AG20443 (cell line): Measurements from ENCODE around the gene PCBD1.

Experiments used
- DNase-seq: peaks from one replicate; pipeline ENCODE4 v3.0.0; 2012; ENCODE audit warnings: low spot score, mixed read lengths

Gene PCBD1

DNA sequence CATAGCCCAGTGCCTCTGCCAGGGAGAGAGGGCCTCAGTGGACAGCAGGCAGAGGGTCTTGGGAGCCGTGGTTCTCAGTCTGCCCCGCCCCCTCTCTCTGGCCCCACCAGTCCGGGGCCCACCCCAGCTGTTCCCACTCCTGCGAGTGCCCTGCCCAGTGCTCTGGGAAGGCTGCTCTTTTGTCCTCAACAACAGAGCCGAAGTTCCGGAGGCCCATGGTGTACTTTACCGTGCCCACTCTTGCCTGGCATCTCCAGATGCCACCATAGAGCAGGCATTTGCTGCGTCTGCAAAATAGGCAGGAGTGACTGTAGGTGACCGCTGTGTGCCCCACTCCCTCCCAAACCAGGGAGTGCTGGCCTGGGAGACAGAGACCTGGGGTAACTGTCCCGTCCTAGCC is 29.3 kb upstream of the PCBD1 start:
- DNase-seq, result no peak

DNA sequence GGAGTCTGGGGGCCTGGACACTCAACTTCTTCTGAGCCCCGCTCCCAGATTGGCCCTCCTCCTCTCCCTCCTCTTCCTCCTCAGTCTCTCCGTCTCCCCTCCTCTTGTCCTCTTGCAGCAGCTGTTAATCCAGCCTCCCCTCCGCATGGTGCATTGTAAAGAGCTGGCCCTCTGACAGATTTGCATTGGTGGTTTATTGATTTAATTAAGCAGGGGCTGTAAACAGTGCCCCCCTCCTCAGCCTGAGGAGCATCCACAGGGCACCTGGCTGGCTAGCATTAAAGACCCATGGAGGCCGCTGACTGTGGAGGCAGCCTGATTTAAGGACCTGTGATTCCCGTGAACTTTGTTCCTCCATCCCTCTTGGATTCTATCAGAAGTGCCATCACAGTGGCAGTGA is 28.9 kb upstream of the PCBD1 start:
- DNase-seq, result no peak

DNA sequence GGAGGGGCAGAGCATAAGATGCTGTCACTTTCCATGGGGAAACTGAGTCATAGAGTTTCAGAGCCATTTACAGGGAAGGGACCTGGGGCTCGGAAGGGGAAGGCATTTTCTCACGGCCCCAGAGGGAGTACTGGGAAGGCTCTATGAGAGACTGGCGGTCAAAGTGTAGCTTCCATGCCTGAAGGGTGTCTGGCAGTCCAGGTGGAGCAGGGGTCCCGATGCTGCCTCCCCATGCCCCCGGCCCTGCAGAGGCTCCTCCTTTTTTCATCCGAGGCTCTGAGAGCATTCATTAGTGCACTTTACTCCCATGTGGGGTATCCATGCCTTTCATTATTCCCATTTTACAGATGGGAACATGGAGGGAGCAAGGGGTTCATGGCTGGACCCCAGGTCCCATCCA is 27.9 kb upstream of the PCBD1 start:
- no peak for DNase-seq

DNA sequence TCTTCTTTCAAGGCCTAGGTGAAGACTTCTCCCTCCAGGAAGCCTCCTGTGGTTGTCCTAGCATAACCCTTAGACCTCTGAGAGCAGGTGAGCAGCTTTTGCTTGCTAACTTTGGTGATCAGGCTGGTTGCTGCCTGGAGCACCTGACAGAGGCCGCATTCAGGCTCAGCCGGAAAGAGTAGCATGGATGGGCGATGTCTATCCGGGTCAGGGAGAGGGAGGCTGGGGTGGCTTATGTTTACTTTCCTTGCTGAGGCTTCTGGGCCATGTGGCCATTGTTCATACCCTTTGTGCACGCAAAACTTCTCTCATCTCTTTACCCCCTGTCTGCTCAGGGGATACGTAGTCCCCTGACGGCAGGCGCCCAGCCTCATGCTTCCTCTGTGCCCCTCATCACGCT is 27.4 kb upstream of the PCBD1 start:
- DNase-seq, result no peak

DNA sequence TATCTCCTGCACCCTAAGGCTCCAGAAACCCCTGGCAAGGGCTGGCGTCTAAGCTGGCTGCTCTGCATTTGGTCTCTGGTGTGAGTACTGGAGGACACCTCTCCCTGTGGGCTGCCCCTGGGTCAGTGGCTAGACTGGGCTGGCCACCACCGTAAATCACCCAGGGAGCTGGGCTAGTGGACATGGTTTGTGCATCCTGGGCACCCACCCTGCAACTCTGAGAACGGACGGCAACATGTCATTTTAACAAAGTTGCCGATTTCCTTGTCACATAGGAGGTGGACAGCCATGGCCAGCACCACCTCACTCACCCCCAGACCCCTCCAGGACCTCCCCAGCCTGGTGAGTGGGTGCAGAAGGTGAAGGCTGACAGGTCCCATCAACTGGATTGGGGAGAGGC is 26.8 kb upstream of the PCBD1 start:
- DNase-seq, result no peak

DNA sequence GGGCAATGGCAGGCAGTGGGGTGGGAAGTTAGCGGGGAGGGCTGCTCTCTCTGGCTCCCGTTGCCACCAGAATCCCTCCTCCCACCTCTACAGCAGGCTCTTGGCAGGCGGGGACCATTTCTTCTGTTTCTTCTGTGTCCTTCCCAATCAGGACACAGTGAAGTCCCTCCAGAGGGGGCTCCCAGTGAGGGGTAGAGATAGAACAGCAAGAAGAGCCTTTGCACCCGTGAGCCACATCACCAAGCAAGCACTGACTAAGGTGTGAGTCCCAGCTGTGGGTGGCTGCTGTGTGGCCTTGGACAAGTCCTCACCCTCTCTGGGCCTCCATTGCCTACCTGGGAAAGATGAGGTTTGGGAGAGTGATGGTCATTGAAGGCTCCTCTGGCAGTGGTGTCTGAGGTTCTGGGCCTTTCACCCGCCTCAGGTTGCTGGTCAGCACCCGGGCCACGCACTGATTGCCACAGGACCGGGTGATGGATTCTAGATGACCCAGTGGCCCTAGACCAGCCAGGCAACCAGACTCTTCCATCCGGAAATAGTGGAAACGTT is 26.0 kb upstream of the PCBD1 start:
- DNase-seq, result no peak

DNA sequence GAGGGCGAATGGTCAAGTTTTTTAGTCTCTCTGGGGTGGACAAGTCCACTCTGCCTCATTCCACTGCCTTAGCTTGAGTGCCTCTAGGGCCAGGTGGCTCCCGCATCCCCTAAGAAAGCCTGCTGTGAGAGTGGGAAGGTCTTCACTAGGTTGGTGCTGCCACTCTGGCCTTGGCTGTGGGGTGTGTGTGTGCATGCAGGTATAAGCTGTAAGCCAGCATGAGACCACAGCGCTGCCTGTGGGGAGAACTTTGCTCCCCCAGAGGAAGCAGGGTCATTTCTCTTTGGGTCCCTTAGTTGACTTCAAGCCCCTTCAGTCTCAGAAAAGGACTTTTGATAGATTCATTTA is 25.5 kb upstream of the PCBD1 start:
- no peak for DNase-seq

DNA sequence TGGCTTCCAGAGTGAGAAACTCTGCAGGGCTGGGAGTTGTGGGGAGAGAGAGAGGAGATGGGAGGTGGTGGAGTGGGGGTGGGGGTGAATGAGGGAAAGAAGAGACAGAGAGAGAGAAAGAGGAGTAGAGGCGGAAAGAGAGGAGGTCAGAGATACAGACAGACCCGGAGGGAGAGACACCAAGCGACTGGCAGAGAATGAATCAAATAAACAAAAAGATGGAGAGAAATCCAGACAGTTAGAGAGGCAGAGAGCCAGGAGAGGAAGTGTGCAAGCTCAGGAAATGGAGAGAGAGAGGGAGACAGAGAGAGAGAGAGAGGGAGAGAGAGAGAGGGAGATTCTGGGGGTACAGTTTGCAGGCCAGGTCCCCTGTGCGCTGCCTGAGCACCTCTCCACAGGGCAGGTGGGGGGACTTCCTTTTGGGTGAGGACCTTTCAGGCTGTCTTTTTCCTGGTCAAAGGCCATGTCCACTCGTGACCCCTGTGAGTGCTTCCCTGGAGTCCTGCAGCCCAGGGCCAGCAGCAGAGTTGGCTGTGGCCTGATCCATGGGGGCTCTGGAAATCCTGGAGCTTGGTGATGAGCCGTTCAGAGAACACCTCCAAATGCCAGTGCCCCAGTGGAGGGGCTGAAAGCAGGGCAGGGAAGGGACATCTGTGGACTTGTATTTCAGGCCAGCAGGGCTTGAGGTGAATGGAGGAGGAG is 25.0 kb upstream of the PCBD1 start:
- DNase-seq, result no peak

DNA sequence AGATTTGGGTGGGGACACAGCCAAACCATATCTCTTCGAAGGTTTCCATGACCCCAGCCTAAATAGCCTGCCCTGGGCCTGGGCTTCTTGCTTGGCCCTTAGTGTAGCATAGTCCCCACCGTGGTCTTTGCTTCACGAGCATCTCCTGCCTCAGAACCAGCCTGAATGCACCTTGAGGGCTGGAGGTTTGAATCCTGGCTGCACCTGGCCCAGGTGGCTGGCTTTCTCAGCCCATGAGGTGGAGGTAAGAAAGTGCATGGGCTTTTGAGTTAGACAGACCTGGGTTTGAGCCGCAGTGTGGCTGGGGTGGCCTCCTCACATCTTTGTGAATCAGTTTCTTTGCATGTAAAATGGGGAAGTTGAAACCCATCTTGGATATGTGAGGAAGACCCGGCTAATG is 24.2 kb upstream of the PCBD1 start:
- DNase-seq, result no peak

DNA sequence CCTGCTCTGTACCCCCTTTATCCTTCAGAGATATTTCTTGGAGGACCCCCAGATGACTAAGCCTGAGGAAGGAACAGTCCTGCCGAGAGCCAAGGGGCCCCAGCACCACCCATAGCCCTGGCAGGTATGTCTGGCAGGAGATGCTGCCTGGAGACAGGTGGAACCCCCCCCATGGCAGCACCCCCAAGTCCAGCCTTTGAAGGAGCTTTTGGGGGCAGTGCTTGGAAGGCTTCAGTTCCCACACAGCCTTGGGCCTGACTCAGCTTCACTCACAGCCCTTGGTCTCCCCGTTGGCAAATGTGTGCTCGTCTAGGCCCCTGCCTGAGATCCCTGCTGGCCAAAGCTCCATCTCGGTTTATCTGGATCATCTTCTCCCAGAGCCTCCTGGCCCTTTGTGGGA is 23.0 kb upstream of the PCBD1 start:
- DNase-seq, result no peak

DNA sequence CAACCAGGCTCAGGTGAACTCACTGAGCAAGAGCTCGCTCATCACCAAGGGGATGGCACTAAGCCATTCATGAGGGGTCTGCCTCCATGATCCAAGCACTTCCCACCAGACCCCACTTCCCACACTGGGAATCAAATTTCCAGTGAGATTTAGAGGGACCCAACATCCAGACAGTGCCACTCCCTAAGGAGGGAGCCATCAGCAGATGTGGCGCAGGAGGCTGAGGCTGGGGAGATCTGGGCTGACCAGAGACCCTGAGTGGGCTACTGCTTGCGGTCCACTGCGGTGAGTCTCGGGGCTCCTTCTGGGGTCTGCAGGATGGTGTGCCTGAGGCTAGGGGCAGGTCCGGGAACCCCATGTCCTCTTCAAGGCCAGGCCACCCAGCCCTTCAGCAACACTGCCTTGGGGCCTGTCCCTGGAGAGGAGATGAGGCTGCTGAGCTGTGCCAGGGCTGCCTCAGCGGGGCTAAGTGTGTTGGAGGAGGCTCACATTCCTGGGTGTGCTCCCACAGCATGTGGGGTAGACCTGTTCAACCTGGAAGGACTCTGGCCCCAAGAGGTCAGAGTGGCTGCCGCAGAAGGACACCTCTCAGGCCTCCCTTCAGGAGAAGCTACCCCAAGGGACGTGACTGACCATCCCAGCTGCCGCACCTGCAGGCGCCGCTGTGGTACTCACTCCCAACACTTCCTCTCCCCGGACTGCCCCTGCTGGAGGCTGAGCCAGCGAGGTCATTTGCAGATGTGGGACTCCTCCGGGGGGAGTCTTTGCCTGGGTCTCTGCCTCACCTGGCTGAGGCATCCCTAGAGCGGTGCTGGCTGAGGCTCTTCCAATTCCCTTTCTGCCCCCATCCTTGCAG is 22.3 kb upstream of the PCBD1 start:
- no peak for DNase-seq

DNA sequence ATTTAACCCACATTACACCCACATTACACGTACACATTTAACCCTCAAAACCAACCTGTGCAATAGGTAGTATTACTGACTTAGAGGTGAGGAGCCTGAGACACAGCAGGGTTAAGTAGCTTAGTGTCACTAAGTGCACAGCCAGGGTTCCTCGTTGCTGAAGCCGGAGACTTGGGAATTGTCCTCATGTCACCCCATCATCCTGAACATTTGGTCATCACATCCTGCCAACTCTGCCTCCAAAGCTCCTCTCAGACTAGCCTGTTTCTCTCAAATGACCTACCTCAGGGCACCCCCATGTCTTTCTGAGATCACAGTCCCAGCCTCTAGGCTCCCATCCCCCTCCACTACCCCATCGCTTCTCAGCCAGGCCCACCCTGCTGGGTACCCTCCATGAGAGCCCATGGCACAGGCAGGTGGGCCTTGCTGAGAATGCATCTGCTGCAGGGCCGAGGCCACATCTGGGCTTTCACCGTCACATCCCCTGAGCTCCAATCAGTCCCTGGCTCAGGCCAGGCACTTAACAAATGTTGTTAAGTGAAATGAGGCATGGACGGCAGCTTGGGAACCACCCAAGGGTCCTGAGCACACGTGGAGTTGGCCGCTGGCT is 21.1 kb upstream of the PCBD1 start:
- no peak for DNase-seq

DNA sequence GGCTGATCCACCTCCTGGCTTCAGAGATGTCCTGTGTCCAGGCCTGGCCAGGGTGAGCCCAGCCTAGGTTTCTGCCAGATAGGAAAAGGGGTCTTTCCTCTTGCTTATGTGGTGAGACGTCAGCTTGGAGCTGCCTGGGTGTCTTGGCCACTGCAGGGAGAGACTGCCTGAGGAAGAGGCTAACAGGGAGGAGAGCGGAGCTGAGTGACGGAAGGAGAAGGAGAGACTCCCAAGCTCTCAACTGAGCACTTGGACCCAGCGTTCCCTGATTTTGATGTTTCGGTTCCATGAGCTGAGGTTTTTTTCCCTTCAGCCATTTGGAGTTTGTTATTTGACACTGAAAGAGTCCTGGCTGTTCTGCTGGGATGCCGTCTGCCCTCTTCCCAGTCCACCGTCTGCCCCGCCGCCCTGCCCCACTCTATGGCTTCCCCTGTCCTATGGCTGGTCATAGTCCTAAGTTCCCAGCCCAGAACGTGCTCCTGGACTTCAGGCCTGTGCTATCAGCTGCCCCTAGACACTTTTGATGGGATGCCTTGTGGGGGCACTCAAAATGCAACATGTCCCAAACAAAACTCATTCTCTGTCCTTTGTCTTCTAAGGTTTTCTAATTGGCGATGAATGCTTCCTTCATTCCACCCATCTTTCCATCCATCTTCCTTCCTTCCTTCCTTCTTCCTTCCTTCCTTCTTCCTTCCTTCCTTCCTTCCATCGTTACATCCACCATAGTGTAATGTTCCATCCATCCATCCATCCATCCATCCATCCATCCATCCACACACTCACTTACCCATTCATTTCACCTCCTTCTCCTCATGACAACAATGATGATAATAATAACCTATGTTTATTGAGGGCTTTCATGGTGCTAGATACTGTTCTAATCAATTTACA is 20.3 kb upstream of the PCBD1 start:
- no peak for DNase-seq

DNA sequence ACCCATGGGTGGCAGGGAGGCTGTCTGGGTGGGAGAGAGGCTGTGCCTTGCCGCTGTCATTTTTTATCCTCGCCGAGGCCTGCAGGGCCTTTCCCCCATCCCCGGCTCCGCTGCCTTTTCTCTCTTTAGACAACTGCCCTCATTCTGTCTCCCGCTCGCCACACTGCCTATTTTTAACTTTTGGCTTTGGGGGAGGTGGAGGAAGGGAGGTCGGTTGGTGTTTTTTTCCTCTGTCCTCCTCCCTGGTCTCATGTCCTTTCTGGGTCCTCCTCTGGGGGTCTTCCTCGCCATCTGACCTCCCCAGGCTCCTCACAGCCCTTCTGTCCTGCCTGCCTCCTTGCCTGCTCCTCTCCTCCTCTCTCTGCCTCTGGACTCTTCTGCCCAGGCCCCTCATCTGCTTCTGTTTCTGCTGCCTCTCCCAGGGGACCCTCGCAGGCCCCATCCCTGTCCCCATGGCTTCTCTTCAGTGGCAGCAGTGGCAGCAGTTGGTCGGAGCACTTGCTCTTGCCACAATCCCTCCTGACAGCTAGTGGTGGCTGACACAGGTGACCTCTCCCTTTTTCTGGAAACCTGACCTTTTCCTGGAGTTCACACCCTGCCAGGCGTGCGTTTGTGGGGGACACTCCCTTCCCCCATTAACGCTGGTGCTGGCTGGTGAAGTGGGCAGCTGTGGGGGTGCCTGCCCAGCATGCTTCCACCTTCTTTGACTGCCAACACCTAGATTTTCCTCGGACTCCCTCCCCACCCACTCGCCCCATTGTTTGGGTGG is 19.5 kb upstream of the PCBD1 start:
- DNase-seq, result no peak

DNA sequence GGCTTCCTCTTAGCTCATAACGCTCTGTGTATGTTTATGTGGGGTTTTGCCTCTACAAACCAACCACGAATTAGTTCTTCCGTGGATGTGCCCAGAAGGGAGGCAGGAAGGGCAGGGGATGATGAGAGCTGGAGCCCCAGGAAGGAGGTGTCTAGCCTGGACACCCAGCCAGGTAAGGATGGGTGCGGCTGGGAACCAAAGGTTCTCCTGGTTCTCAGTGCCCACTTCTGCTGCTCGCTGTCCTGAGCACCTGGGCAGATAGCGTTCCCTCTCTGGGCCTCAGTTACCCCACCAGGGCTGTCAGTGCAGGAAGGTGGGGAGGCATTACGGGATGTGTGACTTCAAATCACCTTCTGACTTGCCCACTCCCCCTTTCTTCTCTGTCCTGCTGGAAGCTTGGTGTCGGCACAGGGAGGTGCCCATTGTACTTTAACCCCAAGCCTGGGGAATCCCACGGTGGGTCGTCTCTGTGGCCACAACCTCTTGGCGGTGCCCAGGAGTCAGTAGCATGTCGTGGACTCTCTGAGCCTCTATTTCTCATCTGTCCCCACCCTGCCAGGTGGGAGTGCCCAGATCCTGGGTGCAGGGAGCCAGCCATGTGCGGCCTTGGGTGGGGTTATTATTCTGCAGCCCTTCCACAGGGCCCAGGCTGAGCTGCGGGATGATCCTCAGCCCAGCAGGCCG is 18.7 kb upstream of the PCBD1 start:
- DNase-seq, result no peak

DNA sequence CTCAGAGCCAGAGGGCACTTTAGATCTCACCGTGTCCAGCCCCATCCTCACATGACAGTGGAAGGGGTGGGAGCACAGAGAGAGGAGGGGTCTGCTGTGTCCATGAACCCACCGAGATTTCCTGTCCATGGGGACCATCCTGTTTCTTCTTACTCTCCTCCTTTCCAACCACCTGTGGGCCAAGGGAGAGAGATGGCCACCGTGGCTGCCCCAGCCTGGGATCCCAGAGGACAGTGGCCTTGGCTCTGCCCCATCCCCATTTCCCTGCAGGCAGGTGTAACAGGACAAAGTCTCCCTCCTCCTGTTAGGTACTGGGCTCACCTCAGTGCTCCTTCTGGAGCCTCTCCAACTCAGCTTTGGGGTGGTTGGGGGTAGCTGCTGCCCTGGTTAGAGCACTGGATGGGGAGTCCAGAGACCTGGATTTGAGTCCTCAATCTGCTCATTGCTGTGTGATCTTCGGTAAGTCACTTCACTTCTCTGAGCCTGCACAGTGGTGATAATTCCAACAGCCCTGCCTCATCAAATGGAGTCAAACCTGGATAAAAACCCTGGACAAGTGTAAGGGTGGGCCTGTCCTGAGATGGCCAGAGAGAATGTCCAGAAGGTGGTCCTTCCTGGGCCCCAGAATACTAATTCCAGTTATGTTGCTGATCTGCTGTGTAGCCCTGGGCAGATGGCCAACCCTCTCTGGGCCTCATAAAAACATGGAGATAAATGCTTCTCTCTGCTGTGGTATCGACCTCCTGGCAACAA is 17.8 kb upstream of the PCBD1 start:
- DNase-seq, result no peak

DNA sequence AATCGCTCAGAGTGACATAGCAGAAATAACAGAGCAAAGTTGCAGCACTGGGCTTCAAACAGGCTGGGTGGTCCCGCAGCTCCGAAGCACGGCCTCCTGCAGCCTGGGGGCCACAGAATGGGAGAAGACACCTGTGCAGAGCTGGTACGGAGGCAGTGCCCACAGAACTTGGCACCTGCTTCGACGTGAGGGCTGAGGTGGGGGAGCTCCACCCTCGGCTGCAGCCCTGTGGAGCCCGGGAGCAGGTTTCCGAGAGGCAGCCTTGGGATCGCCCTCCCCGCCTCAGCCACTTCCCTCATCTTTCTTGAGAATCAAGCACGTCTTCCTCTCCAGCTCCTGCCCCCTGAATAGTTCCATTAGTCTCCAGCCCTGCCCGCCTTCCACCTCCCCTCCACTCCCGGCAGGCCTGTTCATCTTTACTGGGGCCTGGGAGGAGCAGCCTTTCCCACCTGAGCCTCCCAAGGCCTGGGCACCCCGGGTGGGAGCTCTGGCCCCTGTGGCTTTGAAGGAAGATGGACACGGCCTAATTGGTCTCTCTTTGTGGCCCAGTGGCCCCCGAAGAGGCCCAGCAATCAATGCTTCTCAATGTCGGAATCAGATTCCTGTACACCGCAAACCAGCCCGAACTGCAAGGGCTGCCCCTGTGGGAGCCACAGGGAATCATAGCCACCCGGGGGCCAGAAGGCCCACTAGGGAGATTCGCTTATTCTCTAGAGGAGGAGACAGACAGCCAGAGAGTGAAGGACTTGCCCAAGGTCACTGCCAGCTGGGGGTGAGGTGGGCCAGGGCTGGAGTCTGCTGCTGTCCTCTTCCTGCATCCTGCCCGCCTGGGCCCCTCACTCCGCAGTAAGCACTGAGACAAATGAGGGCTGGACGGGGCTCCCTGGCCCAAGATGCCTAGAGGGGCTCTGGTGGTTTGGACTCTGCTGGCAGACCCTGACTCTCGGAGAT is 17.0 kb upstream of the PCBD1 start:
- no peak for DNase-seq

DNA sequence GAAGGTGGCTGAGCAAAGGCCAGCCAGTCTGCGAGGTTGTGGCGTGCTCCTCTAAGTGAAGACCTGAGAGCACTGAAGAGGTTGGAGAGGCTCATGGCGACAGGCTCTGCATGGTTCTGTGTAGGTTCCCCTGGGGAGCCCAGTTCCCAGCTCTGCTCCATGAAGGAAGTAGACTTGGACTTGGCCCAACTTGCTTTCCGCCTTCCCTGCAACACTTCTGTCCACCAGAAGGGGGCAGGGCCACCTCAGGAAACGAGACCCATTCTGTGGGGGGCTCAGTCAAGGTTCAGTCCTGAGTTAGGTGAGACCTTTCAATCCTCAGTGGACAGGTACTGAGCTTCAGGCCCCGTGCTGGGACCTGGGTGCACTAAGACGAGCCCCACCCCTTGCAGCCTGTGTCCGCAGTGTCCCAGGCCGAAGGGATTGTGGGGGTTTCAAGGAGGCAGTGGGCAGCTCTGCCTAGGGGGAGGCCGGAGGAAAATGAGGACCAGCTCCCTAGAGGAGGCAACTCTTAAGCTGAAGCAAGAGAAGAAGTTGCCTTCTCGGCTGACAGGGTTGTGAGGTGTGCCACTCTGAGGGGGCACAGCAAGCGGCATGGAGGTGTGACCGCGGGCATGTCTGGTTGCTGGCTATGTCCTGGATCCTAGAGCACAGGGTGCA is 15.0 kb upstream of the PCBD1 start:
- peak; percentile 84 for DNase-seq
